Natural killer cell (primary cell): ENCODE results near the gene MIP. TPM values are rescaled to one million over a fixed set of nuclear protein-coding genes. Genes with fewer than 3 reads are reported as not detected.

Source experiments
- total RNA-seq, 4 donors: library from RNA; stranded (reverse); fragments of 120-200 nt in 1 of 4; gene quantifications; one replicate each; pipeline versions ENCODE4 v1.2.3 to v1.2.4, GENCODE V29; 2013 to 2022

The MIP gene
- total RNA-seq, 3 donors from 2014 or later (not counting 1 experiment from before 2014, with no cell fraction given), result not detected

Other genes with a start within 250 kb of the MIP start
- gene RNF41, start 232.7 kb downstream of the MIP start, total RNA-seq, result 10 to 100 TPM; 32.3 to 44.5 (median 38.6) TPM
- gene NABP2, start 230.3 kb downstream of the MIP start, total RNA-seq, result 10 to 100 TPM; 21.6 to 23.4 (median 22.6) TPM
- 1 to 10 TPM in 1 of 3 donors, under 1 TPM in 2; 0.70 to 1.4 (median 0.71) TPM for gene SLC39A5, start 224.6 kb downstream of the MIP start, total RNA-seq
- 10 to 100 TPM; 34.1 to 52.2 (median 51.4) TPM for gene ANKRD52, start 196.3 kb downstream of the MIP start, total RNA-seq
- gene COQ10A, start 187.7 kb downstream of the MIP start, total RNA-seq, result 10 to 100 TPM; 27.2 to 37.9 (median 30.2) TPM
- 100 to 1,000 TPM; 185 to 190 (median 188) TPM for gene CS, start 154.3 kb downstream of the MIP start, total RNA-seq
- 10 to 100 TPM; 50.4 to 64.3 (median 60.8) TPM for gene CNPY2, start 138.7 kb downstream of the MIP start, total RNA-seq
- 100 to 1,000 TPM in 1 of 3 donors, 10 to 100 TPM in 2; 86.2 to 117 (median 95.7) TPM for gene PAN2, start 120.7 kb downstream of the MIP start, total RNA-seq
- 1 to 10 TPM; 1.8 to 2.7 (median 2.2) TPM for gene IL23A, start 115.8 kb downstream of the MIP start, total RNA-seq
- 100 to 1,000 TPM; 140 to 157 (median 143) TPM for gene STAT2, start 94.5 kb downstream of the MIP start, total RNA-seq
- gene APOF, start 91.8 kb downstream of the MIP start, total RNA-seq, result not detected
- gene TIMELESS, start 5.2 kb downstream of the MIP start, total RNA-seq, result 10 to 100 TPM; 11.1 to 12.3 (median 11.7) TPM
- 1 to 10 TPM; 5.6 to 6.2 (median 5.6) TPM for gene SPRYD4, start 13.9 kb upstream of the MIP start, total RNA-seq
- gene GLS2, start 33.5 kb upstream of the MIP start, total RNA-seq, result 1 to 10 TPM; 1.2 to 1.6 (median 1.6) TPM
- 10 to 100 TPM; 10.8 to 16.5 (median 15.6) TPM for gene RBMS2, start 67.2 kb upstream of the MIP start, total RNA-seq
- gene BAZ2A, start 175.7 kb upstream of the MIP start, total RNA-seq, result 100 to 1,000 TPM; 320 to 354 (median 325) TPM
- gene ATP5F1B, start 191.3 kb upstream of the MIP start, total RNA-seq, result 100 to 1,000 TPM; 335 to 378 (median 342) TPM
- gene PTGES3, start 233.6 kb upstream of the MIP start, total RNA-seq, result 10 to 100 TPM; 79.2 to 93.8 (median 93.4) TPM